ENCODE results near the gene CCL7.

CCL7 gene

DNA sequence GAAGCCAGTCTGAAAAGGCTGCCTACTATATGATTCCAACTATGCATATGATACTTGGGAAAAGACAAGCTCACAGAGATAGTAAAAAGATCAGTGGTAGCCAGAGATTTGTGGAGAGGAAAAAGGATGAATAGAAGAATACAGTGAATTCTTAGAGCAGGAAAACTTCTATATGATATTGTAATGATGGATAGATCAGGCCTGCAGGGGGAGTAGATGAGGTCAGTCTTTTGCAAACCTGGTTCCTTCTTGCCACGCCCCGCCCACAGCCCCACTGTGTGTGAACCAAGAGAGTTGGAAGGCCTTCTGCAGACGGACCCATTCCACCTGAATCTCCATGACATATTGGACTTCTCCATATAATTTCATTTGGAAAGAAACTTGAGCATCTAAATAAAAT is 48.5 kb downstream of the CCL7 start:
- TF ChIP-seq SIN3A (IDR thresholded peaks at IDR 0.05; ENCODE audit: borderline replicate concordance, insufficient read depth, low read length) (no peak), FOXP2 (optimal IDR thresholded peaks at IDR 0.05; ENCODE audit: borderline replicate concordance, extremely low read depth, extremely low read length, insufficient read depth) (no peak), TAF1 (IDR thresholded peaks at IDR 0.05; ENCODE audit: borderline replicate concordance, insufficient read depth, low read length) (no peak), POLR2AphosphoS5 (IDR thresholded peaks at IDR 0.05; ENCODE audit: low read depth, low read length) (no peak), REST (IDR thresholded peaks at IDR 0.05; ENCODE audit: insufficient read depth in 1 of 2, low read depth in 2 of 2, low read length in 2 of 2) (no peak)

- TF ChIP-seq POLR2AphosphoS5 (IDR thresholded peaks at IDR 0.05; ENCODE audit: low read depth, low read length) (no peak), TAF1 (IDR thresholded peaks at IDR 0.05; ENCODE audit: borderline replicate concordance, insufficient read depth, low read length) (no peak)
Measured at GRCh38 chr17:34319039-34319483, 49.0 kb downstream of the CCL7 start, which contains the start of gene CCL8. CCL8 (plus strand) TSS chr17:34319435; CDS start chr17:34319502, 67 bp downstream.
